HepG2 (cell line): Measurements from ENCODE around the gene BMP8B. TPM values are rescaled to one million over a fixed set of nuclear protein-coding genes. Genes with fewer than 3 reads are reported as not detected.

ENCODE experiments used
- ATAC-seq: fragments of 200-7000 bp; cut with Tn5 transposase; 3 replicates; pipeline ENCODE4 v1.9.1; 2020; ENCODE audit warnings: mild to moderate bottlenecking, moderate library complexity
- BruUV-seq: library from RNA; stranded (reverse); fragments of 400-500 nt; replicated peaks from 2 replicates; lab custom pipeline; 2021; lab: Mats Ljungman, UMichigan
- CTCF ChIA-PET: fragments of 300-600 bp; formaldehyde crosslinking; extraction: SDS; loops from one replicate; lab custom pipeline; 2021; ENCODE audit warnings: low total read pairs, inconsistent platforms, low intra/inter-chr PET ratio; lab: Yijun Ruan, JAX
- POLR2A ChIA-PET: fragments of 350-600 bp; sonication (Branson Sonifier 250); formaldehyde crosslinking; loops from one replicate; lab custom pipeline; 2020; ENCODE audit warnings: antibody characterized with exemption, inconsistent platforms; lab: Yijun Ruan, JAX
- DNase-seq: peaks from one replicate; pipeline ENCODE4 v3.0.0-alpha.2; 2015; ENCODE audit warnings: low spot score
- FAIRE-seq: peaks from 3 replicates; lab custom pipeline; 2011; peaks lifted over from hg19 to GRCh38; lab: Jason Lieb, UNC
- H2AFZ ChIP-seq: one replicate; pipeline ENCODE4 v1.6.1; 2011; ENCODE audit warnings: low read length, inconsistent platforms
- H3K27ac ChIP-seq: fragments of 300-600 bp; 3 replicates; pipeline ENCODE4 v1.8.0; 2011; ENCODE audit warnings: mixed run types, mild to moderate bottlenecking, mixed read lengths, low read length, inconsistent platforms; ENCODE audit not compliant: insufficient read depth; ENCODE audit errors: extremely low read length
- H3K27me3 ChIP-seq, 2 experiments: fragments of 200-600 bp in 1 of 2; 2 replicates in 1 of 2; 3 replicates in 1 of 2; pipeline versions ENCODE4 v1.6.0 to v1.8.0; 2011; ENCODE audit warnings: low read length in 2 of 2, mild to moderate bottlenecking in 2 of 2, moderate library complexity in 2 of 2, inconsistent platforms in 1 of 2; ENCODE audit not compliant: insufficient read depth in 2 of 2, control insufficient read depth in 1 of 2
- H3K36me3 ChIP-seq, 2 experiments: fragments of 200-600 bp in 1 of 2; replicated peaks in 1 of 2; 2 replicates in 1 of 2; 3 replicates in 1 of 2; pipeline versions ENCODE4 v1.5.1 to v1.8.0; 2011; ENCODE audit warnings: low read length in 2 of 2, inconsistent platforms in 1 of 2; ENCODE audit not compliant: insufficient read depth in 2 of 2, control insufficient read depth in 1 of 2
- H3K4me1 ChIP-seq: 2 replicates; pipeline ENCODE4 v1.5.1; 2012; ENCODE audit warnings: low read length, inconsistent platforms; ENCODE audit not compliant: insufficient read depth
- H3K4me2 ChIP-seq: 2 replicates; pipeline ENCODE4 v1.6.0; 2011; ENCODE audit warnings: low read depth, low read length, inconsistent platforms
- H3K4me3 ChIP-seq, 3 experiments: fragments of 200-600 bp in 1 of 3; sonication (generic), shearing (Covaris generic) in 1 of 3; replicated peaks in 1 of 3; 2 replicates each; pipeline ENCODE4 v1.5.1; 2011 to 2016; ENCODE audit warnings: low read length in 3 of 3, inconsistent platforms in 2 of 3, low read depth in 2 of 3, mild to moderate bottlenecking in 2 of 3, control low read depth in 1 of 3, mixed read lengths in 1 of 3; ENCODE audit not compliant: insufficient read depth in 1 of 3
- H3K79me2 ChIP-seq: one replicate; pipeline ENCODE4 v1.6.1; 2011; ENCODE audit warnings: low read length, inconsistent platforms; ENCODE audit not compliant: insufficient read depth
- H3K9ac ChIP-seq: 2 replicates; pipeline ENCODE4 v1.6.0; 2011; ENCODE audit warnings: mild to moderate bottlenecking, low read depth, low read length, inconsistent platforms; ENCODE audit not compliant: insufficient read depth
- H3K9me3 ChIP-seq: 2 replicates; pipeline ENCODE4 v1.5.1; 2012; ENCODE audit warnings: mild to moderate bottlenecking, low read length
- H4K20me1 ChIP-seq: 2 replicates; pipeline ENCODE4 v1.6.0; 2011; ENCODE audit warnings: inconsistent platforms, mild to moderate bottlenecking, low read length, moderate library complexity; ENCODE audit not compliant: insufficient read depth
- EEA1 ChIP-seq: sonication (generic); formaldehyde crosslinking; IDR thresholded peaks from 2 replicates; pipeline ENCODE4 v1.5.1; 2020; ENCODE audit warnings: mild to moderate bottlenecking, missing genetic modification reagents, borderline replicate concordance
- IRF2 ChIP-seq: IDR thresholded peaks from 2 replicates; pipeline ENCODE4 v1.6.1; 2018; ENCODE audit warnings: missing genetic modification reagents, missing compliant biosample characterization
- NFE2L2 ChIP-seq: fragments of 150-350 bp; IDR thresholded peaks from 2 replicates; pipeline ENCODE4 v1.6.1; 2014; ENCODE audit warnings: low read length
- PPARG ChIP-seq: conservative IDR thresholded peaks from 2 replicates; pipeline ENCODE4 v1.6.1; 2016; ENCODE audit warnings: missing biosample characterization, missing genetic modification reagents
- PRMT3 ChIP-seq: sonication (generic); formaldehyde crosslinking; IDR thresholded peaks from 2 replicates; pipeline ENCODE4 v1.8.1; 2022; ENCODE audit warnings: low read depth, mild to moderate bottlenecking, moderate library complexity, missing genetic modification reagents, borderline replicate concordance
- REL ChIP-seq: sonication (generic); formaldehyde crosslinking; conservative IDR thresholded peaks from 2 replicates; pipeline ENCODE4 v1.8.0; 2022; ENCODE audit warnings: mild to moderate bottlenecking, missing genetic modification reagents, moderate library complexity
- RFX1 ChIP-seq: fragments of 450-650 bp; IDR thresholded peaks from 2 replicates; pipeline ENCODE4 v1.6.1; 2017
- RXRA ChIP-seq: sonication (generic); formaldehyde crosslinking; IDR thresholded peaks from 2 replicates; pipeline ENCODE4 v1.5.1; 2020; ENCODE audit warnings: missing genetic modification reagents
- ZNF570 ChIP-seq: sonication (generic); formaldehyde crosslinking; IDR thresholded peaks from 2 replicates; pipeline ENCODE4 v1.4.0; 2020; ENCODE audit warnings: mild to moderate bottlenecking, missing genetic modification reagents, borderline replicate concordance
- ZNF749 ChIP-seq: sonication (generic); formaldehyde crosslinking; IDR thresholded peaks from 2 replicates; pipeline ENCODE4 v1.8.0; 2022; ENCODE audit warnings: mild to moderate bottlenecking, missing genetic modification reagents, moderate library complexity, borderline replicate concordance
- WGBS: methylation state at CpG from one replicate; pipeline ENCODE4 v1.1.6; 2017; ENCODE audit warnings: low lambda C conversion rate; 5-methylcytosine and 5-hydroxymethylcytosine counted together
- in situ Hi-C: cut with HindIII; loops from 2 replicates; pipeline ENCODE4 v1.10.0; 2017; ENCODE audit warnings: low pct_unique_long_range_greater_than_20kb; ENCODE audit not compliant: extremely low pct_ligation_motif_present
- intact Hi-C: fragments of 100-400 bp; cut with micrococcal nuclease; formaldehyde crosslinking; loops from one replicate; pipeline ENCODE4 v1.10.0; 2022; ENCODE audit not compliant: unreplicated experiment
- polyA plus RNA-seq, 8 experiments: library from polyadenylated mRNA; depleted of rRNA in 3 of 8; stranded (reverse) in 7 of 8; unstranded in 1 of 8; fragments of >200 nt; fragmentation: Illumina TruSeq in 4 of 8; extraction: Trizol in 4 of 8; gene quantifications; 2 replicates each; pipeline versions ENCODE4 v1.2.1 to v1.2.3, GENCODE V29; 2011 to 2016; ENCODE audit warnings: low read depth in 4 of 8, missing spikeins in 1 of 8, mixed read lengths in 1 of 8; ENCODE audit not compliant: insufficient read depth in 1 of 8
- total RNA-seq, 5 experiments: library from RNA; depleted of rRNA; stranded (reverse); fragments of >200 nt; fragmentation: Illumina TruSeq; extraction: Trizol; gene quantifications; 2 replicates each; pipeline ENCODE4 v1.2.3, GENCODE V29; 2016; ENCODE audit warnings: low read depth in 1 of 5
- TF ChIP-seq, protein P1 (sequence below): sonication (generic); formaldehyde crosslinking; IDR thresholded peaks from 2 replicates; pipeline ENCODE4 v1.8.1; 2023; ENCODE audit warnings: mild to moderate bottlenecking, moderate library complexity, missing genetic modification reagents
- TF ChIP-seq, protein P2 (sequence below): fragments of 450-650 bp; IDR thresholded peaks from 2 replicates; pipeline ENCODE4 v1.6.1; 2016
- TF ChIP-seq, protein P3 (sequence below): sonication (generic); formaldehyde crosslinking; IDR thresholded peaks from 2 replicates; pipeline ENCODE4 v1.5.1; 2020; ENCODE audit warnings: missing genetic modification reagents, mild to moderate bottlenecking, borderline replicate concordance
- TF ChIP-seq, protein P4 (sequence below): sonication (generic); formaldehyde crosslinking; IDR thresholded peaks from 2 replicates; pipeline ENCODE4 v1.4.0; 2020; ENCODE audit warnings: missing genetic modification reagents, borderline replicate concordance
- TF ChIP-seq, protein P5 (sequence below): sonication (generic); formaldehyde crosslinking; IDR thresholded peaks from 2 replicates; pipeline ENCODE4 v1.8.0; 2022; ENCODE audit warnings: mild to moderate bottlenecking, missing genetic modification reagents; ENCODE audit not compliant: insufficient replicate concordance

The BMP8B gene
- total and polyA plus RNA-seq, 2 of the 13 experiments (the other 11 are each of a cell fraction or from before 2014, with no cell fraction given), result 0.29 to 0.41 TPM

DNA sequence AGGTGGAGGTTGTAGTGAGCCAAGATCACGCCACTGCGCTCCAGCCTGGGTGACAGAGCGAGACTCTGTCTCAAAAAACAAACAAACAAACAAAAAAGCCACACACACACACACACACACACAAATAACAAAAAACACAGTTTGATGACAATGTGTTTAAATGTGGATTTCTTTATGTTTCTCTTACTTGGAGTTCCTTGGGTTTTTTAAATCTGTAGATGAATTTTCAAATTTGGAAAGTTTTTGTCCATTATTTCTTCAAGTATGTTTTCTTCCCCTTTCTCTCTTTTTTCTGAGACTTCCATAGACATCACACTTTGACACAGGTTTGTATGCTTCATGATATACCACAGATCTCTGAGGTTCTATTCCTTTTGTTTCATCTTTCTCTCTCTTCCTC is 62.1 kb downstream of the BMP8B start:
- no peak overlapping the region for H3K4me2 ChIP-seq
- intact Hi-C loops (no loop called here), in situ Hi-C loops (loop anchor here (10.0 kb wide), 1 partner anchor 122 kb away; no protein-coding TSS in a partner anchor)
- ChIA-PET CTCF (no interaction called here), POLR2A (no interaction called here)
- H3K79me2 ChIP-seq, result no peaks in the 10 kb centered on the region
- DNase-seq, result no peak
- ATAC-seq, result no peak
- peaks cover 2 to 16% of the 10 kb centered on the region in 2 experiments; a peak in 4 of 5 replicates for H3K27me3 ChIP-seq
- H3K27ac ChIP-seq, result no peak overlapping the region
- no peaks in the 10 kb centered on the region for H3K36me3 ChIP-seq
- no TSS peak for BruUV-seq
- no peak overlapping the region for H2AFZ ChIP-seq
- no peak for FAIRE-seq
- H3K9ac ChIP-seq, result no peak overlapping the region
- H3K9me3 ChIP-seq, result no peaks in the 10 kb centered on the region
- no peaks in the 10 kb centered on the region for H3K4me1 ChIP-seq
- no peak overlapping the region for H3K4me3 ChIP-seq
- 25% methylated on average over 3 of the region's 3 CpGs for WGBS
- H4K20me1 ChIP-seq, result no peaks in the 10 kb centered on the region
- no peak for TF ChIP-seq RFX1
- no peak for TF ChIP-seq PRMT3
- TF ChIP-seq, protein P1, sequence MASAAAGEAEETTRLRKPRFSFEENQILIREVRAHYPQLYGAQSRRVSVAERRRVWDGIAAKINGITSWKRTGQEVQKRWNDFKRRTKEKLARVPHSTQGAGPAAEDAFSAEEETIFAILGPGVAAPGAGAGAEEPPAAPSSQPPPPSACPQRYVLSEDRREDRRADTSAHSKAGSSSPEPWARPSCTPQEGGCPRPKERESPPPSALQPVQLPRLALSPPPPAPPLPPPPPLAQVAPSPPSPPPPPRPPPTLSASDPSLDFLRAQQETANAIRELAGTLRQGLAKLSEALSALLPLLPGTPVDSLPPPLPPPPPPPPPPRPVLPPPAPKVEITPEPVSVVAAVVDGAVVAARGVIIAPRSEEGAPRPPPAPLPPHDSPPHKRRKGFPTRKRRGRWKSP (CRISPR knock-in tag), result no peak
- TF ChIP-seq, protein P2, sequence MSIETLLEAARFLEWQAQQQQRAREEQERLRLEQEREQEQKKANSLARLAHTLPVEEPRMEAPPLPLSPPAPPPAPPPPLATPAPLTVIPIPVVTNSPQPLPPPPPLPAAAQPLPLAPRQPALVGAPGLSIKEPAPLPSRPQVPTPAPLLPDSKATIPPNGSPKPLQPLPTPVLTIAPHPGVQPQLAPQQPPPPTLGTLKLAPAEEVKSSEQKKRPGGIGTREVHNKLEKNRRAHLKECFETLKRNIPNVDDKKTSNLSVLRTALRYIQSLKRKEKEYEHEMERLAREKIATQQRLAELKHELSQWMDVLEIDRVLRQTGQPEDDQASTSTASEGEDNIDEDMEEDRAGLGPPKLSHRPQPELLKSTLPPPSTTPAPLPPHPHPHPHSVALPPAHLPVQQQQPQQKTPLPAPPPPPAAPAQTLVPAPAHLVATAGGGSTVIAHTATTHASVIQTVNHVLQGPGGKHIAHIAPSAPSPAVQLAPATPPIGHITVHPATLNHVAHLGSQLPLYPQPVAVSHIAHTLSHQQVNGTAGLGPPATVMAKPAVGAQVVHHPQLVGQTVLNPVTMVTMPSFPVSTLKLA, result no peak
- no peak for TF ChIP-seq EEA1 (CRISPR knock-in tag)
- no peak for TF ChIP-seq IRF2 (CRISPR knock-in tag)
- no peak for TF ChIP-seq ZNF749 (CRISPR knock-in tag)
- TF ChIP-seq NFE2L2, result no peak
- TF ChIP-seq, protein P3, sequence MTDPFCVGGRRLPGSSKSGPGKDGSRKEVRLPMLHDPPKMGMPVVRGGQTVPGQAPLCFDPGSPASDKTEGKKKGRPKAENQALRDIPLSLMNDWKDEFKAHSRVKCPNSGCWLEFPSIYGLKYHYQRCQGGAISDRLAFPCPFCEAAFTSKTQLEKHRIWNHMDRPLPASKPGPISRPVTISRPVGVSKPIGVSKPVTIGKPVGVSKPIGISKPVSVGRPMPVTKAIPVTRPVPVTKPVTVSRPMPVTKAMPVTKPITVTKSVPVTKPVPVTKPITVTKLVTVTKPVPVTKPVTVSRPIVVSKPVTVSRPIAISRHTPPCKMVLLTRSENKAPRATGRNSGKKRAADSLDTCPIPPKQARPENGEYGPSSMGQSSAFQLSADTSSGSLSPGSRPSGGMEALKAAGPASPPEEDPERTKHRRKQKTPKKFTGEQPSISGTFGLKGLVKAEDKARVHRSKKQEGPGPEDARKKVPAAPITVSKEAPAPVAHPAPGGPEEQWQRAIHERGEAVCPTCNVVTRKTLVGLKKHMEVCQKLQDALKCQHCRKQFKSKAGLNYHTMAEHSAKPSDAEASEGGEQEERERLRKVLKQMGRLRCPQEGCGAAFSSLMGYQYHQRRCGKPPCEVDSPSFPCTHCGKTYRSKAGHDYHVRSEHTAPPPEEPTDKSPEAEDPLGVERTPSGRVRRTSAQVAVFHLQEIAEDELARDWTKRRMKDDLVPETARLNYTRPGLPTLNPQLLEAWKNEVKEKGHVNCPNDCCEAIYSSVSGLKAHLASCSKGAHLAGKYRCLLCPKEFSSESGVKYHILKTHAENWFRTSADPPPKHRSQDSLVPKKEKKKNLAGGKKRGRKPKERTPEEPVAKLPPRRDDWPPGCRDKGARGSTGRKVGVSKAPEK (CRISPR knock-in tag), result no peak
- no peak for TF ChIP-seq REL (CRISPR knock-in tag)
- TF ChIP-seq, protein P4, sequence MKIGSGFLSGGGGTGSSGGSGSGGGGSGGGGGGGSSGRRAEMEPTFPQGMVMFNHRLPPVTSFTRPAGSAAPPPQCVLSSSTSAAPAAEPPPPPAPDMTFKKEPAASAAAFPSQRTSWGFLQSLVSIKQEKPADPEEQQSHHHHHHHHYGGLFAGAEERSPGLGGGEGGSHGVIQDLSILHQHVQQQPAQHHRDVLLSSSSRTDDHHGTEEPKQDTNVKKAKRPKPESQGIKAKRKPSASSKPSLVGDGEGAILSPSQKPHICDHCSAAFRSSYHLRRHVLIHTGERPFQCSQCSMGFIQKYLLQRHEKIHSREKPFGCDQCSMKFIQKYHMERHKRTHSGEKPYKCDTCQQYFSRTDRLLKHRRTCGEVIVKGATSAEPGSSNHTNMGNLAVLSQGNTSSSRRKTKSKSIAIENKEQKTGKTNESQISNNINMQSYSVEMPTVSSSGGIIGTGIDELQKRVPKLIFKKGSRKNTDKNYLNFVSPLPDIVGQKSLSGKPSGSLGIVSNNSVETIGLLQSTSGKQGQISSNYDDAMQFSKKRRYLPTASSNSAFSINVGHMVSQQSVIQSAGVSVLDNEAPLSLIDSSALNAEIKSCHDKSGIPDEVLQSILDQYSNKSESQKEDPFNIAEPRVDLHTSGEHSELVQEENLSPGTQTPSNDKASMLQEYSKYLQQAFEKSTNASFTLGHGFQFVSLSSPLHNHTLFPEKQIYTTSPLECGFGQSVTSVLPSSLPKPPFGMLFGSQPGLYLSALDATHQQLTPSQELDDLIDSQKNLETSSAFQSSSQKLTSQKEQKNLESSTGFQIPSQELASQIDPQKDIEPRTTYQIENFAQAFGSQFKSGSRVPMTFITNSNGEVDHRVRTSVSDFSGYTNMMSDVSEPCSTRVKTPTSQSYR, result no peak
- no peak for TF ChIP-seq PPARG (CRISPR knock-in tag)
- TF ChIP-seq ZNF570 (CRISPR knock-in tag), result no peak
- TF ChIP-seq RXRA (CRISPR knock-in tag), result no peak
- TF ChIP-seq, protein P5, sequence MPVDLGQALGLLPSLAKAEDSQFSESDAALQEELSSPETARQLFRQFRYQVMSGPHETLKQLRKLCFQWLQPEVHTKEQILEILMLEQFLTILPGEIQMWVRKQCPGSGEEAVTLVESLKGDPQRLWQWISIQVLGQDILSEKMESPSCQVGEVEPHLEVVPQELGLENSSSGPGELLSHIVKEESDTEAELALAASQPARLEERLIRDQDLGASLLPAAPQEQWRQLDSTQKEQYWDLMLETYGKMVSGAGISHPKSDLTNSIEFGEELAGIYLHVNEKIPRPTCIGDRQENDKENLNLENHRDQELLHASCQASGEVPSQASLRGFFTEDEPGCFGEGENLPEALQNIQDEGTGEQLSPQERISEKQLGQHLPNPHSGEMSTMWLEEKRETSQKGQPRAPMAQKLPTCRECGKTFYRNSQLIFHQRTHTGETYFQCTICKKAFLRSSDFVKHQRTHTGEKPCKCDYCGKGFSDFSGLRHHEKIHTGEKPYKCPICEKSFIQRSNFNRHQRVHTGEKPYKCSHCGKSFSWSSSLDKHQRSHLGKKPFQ (CRISPR knock-in tag), result no peak
